ENCODE results near the gene PMEPA1. TPM values are rescaled to one million over a fixed set of nuclear protein-coding genes. Genes with fewer than 3 reads are reported as not detected.

The PMEPA1 gene
- total RNA-seq, 1 experiment from 2014 or later = 163 TPM

GRCh38 chr20:57710841-57711240 lies 1.0 kb upstream of the PMEPA1 start:
- CTCF ChIA-PET = interaction anchor here (0.9 to 2.2 kb wide), 3 partner anchors 13 to 88 kb away, joined by 7 read pairs; no protein-coding TSS in a partner anchor
- BruUV-seq (replicated peaks) = no TSS peak
- Histone ChIP-seq H3K4me3 (peak overlapping the region; percentile 89), H2AFZ (peak overlapping the region; percentile 86; the same call in 1 of the 2 replicates), H3K27me3 (ENCODE audit: insufficient read depth, low read depth) (no peaks in the 10 kb centered on the region), H3K9me3 (ENCODE audit: insufficient read depth, low read depth) (no peaks in the 10 kb centered on the region), H3K4me1 (replicated peaks; ENCODE audit: insufficient read depth) (peaks cover 52% of the 10 kb centered on the region), H3F3A (ENCODE audit: insufficient read depth, low read depth) (peaks cover 23% of the 10 kb centered on the region; the same call in 1 of the 2 replicates), H4K20me1 (ENCODE audit: insufficient read depth) (peaks cover 30% of the 10 kb centered on the region), H3K36me3 (ENCODE audit: low read depth) (peaks cover 25% of the 10 kb centered on the region), H3K79me2 (ENCODE audit: low read depth) (peaks cover 72% of the 10 kb centered on the region), H3K9me2 (ENCODE audit: insufficient read depth) (no peaks in the 10 kb centered on the region), H3K4me2 (peak overlapping the region; percentile 89), H3K27ac (peak overlapping the region; percentile 77)
- intact Hi-C loops (cut with micrococcal nuclease; ENCODE audit: unreplicated experiment) = loop anchor here (1.0 to 2.0 kb wide), 5 partner anchors 18 to 376 kb away; no protein-coding TSS in a partner anchor
- POLR2A ChIA-PET (ENCODE audit: unreplicated experiment) = interaction anchor here (0.5 to 2.5 kb wide), 13 partner anchors 8 to 525 kb away, joined by 3 to 25 read pairs (median 4); no protein-coding TSS in a partner anchor
- no peak for DNase-seq
- TF ChIP-seq CTCF (conservative IDR thresholded peaks at IDR 0.05) = no peak
- TF ChIP-seq EZH2 (IDR thresholded peaks at IDR 0.05; ENCODE audit: low read depth) = no peak

- no peak for DNase-seq
- Histone ChIP-seq H3K36me3 (ENCODE audit: low read depth) (peaks cover 43% of the 10 kb centered on the region), H4K20me1 (ENCODE audit: insufficient read depth) (peaks cover 48% of the 10 kb centered on the region), H3K79me2 (ENCODE audit: low read depth) (peaks cover 90% of the 10 kb centered on the region), H3K27me3 (ENCODE audit: insufficient read depth, low read depth) (no peaks in the 10 kb centered on the region), H3K9me2 (ENCODE audit: insufficient read depth) (no peaks in the 10 kb centered on the region), H3F3A (ENCODE audit: insufficient read depth, low read depth) (peaks cover 42% of the 10 kb centered on the region; the same call in 1 of the 2 replicates), H3K4me1 (replicated peaks; ENCODE audit: insufficient read depth) (peaks cover 63% of the 10 kb centered on the region), H3K4me3 (peak overlapping the region; percentile 98), H2AFZ (no peak overlapping the region), H3K27ac (peak overlapping the region; percentile 61), H3K4me2 (peak overlapping the region; percentile 85), H3K9me3 (ENCODE audit: insufficient read depth, low read depth) (no peaks in the 10 kb centered on the region)
- BruUV-seq (replicated peaks) = TSS peak; percentile 34
- POLR2A ChIA-PET (ENCODE audit: unreplicated experiment) = interaction anchor here (0.6 to 2.5 kb wide), 9 partner anchors 11 to 797 kb away, joined by 3 to 25 read pairs (median 4); no protein-coding TSS in a partner anchor
- TF ChIP-seq CTCF (conservative IDR thresholded peaks at IDR 0.05) (no peak), EZH2 (IDR thresholded peaks at IDR 0.05; ENCODE audit: low read depth) (no peak)
- intact Hi-C loops (cut with micrococcal nuclease; ENCODE audit: unreplicated experiment) = no loop called here
- CTCF ChIA-PET = interaction anchor here (1.0 to 2.2 kb wide), 2 partner anchors 11 to 16 kb away, joined by 3 to 7 read pairs; no protein-coding TSS in a partner anchor
Measured at GRCh38 chr20:57708694-57709673, 831 bp downstream of the PMEPA1 start.
